Measurements from ENCODE around the gene RIMBP2.

The RIMBP2 gene

DNA sequence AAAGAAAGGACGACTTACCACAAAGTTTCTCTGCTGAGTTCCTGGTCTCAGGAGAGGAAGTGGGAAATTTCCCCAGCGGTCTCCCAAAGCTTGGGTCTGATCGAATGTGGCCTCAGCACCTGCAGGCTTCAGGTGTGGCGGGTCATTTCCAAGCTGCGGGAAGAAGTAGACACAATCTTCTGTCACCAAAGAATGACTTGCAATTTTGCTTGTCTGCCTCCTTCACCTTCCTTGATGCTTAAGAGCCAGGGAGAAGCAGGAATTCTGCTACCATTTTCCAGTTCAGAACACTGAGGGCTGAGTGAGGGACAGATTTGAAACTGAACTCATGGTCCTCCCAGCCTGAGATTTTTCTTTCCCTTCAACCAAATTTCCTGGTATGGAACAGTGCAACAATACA, 87.8 kb downstream of the RIMBP2 start:
- no peak for DNase-seq (ENCODE audit: low read depth, low spot score)

DNA sequence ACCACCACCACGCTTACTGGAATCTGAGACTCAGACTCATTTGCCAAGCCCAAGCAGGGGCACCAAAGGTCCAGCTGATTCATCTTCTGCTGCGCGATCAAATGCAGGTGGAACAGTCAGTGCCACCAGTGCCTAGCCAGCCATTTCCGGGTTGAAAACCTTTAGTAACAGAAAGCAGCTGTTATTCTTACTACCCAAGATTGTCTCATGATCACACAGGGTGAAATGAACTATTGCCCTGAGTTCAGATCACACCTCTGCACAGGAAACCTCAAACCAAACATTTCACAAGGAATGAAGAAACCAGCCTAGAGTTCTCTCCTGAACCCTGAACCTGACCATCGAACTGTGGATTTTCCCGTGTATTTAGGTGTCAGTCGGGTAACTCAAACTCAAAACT, 88.9 kb downstream of the RIMBP2 start:
- DNase-seq (ENCODE audit: low read depth, low spot score): no peak

DNA sequence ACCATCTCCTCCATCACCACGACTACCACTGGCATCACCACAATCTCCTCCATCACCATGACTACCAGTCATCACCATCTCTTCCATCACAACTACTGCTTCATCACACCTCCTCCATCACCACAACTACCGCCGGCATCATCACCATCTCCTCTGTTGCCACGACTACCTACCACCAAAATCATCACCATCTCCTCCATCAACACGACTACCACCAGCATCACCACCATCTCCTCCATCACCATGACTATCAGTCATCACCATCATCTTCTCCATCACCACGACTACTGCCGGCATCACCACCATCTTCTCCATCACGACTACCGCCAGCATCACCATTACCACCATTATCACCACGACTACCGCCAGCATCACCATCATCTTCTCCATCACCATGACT, 89.5 kb downstream of the RIMBP2 start:
- no peak for DNase-seq (ENCODE audit: low read depth, low spot score)

DNA sequence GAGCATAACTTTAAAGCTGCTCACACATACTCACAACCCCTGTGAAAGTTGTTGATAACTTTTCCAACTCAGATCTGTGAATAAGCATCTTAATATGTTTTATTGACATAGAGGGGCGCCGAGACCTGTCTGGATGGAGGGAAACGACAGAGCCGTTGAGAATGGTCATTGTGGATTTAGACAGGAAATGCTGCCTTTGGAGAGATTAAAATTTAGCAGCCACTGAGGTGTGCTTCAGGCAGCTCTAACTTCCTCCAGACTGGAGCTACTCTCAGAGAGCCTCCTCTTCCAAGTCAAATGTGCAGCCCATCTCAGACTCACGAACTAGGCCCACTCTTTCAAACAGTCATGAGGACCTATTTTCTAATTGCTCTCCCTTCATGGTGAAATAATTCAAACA, 90.9 kb downstream of the RIMBP2 start:
- no peak for DNase-seq (ENCODE audit: low read depth, low spot score)

DNA sequence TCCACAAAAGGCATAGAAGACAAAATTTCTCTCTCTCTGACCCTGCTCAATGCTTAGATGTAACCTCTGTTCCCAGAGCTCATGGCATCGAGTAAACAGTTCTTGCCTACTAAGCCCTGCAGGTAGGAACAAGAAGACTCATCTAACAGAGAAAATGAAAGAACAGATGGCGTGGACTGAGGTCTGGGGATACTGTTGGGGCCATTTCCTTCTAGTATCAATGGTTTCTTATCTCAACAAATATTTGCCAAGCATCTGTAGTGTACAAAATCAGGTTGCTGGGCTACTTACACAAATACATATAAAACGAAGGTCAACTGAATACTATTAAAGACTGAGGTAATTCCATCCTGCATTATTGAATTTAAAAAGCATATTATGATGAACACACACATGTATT, 93.3 kb downstream of the RIMBP2 start:
- DNase-seq (ENCODE audit: low read depth, low spot score): no peak

DNA sequence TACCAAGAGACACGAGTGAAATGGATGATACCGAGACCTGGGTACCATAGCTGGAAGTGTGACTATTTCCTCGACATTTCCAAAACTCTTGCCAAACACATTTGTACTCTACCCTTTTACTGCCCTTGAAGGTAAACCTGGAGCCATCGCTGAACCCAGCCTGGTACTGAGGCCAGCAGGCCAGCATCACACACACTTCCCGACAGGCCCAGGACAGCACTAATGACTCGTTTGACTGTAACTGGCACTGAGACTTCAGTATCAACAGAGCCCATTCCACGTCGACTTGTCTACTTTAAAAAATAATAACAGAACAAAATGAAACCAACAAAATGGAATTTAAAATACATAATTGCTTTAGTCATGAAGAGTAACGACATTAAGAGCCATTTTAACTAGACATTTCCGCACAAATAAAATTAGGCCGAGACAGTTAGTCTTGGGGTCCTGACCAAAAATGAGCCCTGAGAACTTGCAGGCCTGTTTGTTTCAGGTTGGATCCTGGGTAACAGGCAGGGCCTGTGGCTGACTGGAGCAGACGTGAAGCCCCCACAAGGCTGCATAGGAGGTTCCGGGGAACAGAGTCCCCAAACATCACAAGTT, 94.3 kb downstream of the RIMBP2 start:
- DNase-seq (ENCODE audit: low read depth, low spot score): no peak

DNA sequence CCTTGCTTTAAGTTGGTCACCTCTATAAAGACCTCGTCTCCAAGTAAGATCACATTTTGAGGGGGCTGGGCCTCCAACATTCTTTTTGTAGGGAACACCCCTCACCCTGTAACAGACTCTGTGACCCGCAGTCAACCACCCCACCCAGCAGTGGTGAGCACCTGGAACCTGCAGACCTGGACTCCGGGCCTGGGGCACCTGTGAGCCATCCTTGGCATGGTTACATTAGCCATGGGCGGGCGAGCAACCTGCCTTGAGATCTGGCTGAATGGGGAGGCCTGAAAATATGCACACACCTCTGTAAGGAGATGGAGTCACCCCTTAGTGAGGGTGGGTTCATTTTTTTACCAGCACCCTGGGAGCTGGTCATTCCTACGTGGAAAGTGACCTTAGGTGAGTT, 95.3 kb downstream of the RIMBP2 start:
- DNase-seq (ENCODE audit: low read depth, low spot score): no peak

DNA sequence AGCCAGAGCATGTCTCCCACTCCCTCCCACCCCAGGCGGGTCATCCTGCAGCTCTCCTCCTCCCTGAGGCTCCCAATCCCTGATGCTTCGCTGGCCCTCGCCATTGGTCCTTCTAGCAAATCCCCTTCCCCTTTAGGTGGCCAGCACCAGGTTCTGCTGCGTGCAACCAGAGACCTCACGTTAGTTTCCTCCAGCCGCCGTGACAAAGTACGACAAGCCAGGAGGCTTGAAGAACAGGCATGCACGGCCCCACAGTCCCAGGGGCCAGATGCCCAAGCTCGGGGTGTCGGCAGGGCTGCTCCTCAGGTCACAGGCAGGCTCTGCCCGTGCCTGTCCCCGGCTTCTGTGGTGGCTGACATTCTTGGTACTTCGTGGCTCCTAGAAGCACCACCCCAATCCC, 95.8 kb downstream of the RIMBP2 start:
- no peak for DNase-seq (ENCODE audit: low read depth, low spot score)

DNA sequence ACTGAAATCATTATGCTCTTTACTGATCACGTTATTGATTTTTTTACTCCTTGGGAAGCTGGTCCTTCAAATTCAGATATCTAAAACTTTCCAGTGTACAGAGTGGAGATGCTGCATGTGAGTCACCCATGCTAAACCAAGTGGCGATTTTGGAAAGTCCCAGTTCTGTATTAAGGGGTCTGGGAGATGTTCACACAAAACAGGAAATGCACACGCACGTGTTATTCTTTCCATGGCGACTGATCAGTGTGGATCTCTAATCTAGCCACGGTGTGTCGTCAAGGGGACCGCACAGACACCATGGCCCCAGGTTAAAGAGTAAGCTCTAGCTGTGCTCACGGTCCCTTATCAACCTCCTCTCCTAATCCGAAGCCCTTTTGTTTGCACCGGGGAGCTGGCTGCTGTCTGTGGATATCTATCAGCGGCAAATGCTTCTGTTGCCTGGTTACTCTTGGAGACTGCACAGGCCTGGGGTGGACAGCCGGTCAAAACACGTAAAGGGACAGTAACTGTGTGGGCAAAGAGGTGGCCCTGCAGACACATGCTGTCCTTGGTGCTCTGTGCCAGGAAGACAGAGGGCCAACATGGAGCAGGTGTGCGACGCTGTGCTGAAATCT, 96.6 kb downstream of the RIMBP2 start:
- DNase-seq (ENCODE audit: low read depth, low spot score): no peak

DNA sequence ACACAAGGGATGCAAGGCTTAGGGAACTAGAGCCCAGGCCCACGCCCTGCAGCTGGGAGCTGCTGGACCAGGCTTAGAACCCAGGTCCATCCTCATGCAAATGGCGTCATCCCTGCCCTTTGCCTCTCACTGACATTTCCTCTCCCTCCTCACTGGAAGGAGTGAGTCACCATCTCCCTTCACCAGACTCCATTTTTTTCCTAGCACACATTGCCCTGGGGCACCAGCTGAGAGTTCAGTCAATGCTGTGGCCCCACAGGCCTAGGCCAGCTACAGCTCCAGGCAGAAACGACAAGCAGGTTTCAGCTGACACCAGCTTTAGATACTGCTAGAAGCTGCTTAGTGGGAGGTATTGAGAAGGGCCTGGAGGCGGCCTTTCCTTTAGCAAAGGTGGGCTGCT, 98.9 kb downstream of the RIMBP2 start:
- no peak for DNase-seq (ENCODE audit: low read depth, low spot score)

DNA sequence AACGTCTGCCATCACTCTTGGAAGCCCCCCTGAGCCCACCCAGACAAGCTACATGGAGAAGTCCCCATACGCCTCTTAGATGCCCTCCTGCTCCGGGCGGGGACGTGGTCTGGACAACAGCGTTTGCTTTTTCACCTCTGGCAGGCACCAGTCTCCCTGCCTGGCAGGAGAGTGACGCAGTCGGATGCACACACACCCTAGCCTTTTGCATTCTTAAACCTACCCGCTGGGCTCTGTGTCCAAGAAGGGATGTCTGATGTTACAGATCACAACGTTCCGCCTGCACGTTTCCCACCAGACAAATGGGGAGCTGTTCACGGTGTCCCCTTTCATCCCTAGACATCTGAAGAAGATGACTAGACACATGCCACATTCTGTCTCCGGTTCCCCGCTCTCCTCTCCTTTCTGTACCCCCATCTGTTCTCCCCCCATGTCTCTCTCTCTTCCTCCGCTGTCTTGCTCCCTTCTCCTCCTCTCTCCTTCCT, 100.2 kb downstream of the RIMBP2 start:
- no peak for DNase-seq (ENCODE audit: low read depth, low spot score)

DNA sequence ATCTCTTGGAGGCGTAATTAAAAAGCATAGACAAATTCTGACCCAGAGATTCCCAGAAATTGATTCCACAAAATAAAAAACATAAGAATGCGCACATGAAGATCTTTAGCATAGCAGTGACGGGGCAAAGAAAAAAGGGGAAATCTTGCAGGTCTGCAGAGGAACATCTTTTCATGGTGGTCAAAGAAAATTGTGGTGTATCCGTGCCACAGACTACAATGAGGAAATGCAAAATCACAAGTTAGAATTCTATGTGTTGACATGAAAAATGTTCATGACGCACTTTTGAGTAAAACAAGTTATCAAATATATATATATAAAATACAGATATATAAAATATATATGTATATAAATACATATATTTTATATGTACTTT, 101.6 kb downstream of the RIMBP2 start:
- no peak for DNase-seq (ENCODE audit: low read depth, low spot score)

DNA sequence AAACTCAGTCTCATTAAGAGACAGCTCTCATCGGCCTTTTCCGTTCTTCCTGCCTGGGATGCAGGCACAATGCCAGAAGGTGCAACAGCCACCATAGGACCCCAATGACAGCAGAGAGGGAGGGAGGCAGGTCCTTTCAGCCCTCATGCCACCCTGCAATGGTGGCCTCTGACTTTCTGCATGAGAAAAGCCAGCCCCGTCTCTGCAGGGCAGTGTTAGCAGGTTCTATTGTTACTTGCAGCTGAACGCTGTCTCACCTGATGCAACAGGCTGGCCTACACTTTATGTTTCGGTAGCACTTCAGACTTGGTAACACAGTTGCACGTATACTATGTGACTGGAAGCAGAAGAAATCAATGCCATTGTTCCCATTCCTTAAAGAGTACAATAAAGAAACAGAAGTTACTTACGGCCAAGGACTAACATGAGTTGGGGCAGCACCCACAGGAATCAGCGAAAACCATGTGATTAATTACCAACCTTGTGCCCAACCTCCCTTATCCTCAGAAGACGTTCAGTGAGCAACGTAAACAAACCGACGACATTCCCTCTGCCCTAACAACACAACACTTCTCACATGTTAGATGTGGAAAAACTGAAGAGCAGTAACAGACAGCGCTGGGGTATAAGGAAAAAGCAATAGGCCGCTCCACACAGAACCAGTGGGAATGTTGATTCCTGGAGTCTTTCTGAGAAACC, 102.1 kb downstream of the RIMBP2 start:
- no peak for DNase-seq (ENCODE audit: low read depth, low spot score)

DNA sequence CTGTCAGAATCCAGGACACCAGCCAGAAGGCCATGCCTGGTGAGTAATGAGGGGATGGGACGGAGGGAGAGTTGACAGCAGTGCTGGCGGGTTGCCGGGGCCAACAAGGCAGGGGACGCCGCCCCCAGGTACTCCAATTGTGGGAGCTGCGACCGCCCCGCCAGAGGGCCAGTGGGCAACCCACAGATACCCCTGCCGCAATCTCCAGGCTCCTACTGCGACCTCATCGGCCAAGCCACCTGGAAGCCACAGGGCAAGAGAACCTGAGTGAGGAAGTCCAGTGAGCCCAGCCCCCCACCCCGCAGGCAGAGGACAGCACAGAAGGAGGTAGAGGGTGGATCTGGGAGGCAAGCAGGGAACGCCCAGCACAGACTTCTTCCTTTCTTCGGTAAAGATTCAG, 103.0 kb downstream of the RIMBP2 start:
- no peak for DNase-seq (ENCODE audit: low read depth, low spot score)

DNA sequence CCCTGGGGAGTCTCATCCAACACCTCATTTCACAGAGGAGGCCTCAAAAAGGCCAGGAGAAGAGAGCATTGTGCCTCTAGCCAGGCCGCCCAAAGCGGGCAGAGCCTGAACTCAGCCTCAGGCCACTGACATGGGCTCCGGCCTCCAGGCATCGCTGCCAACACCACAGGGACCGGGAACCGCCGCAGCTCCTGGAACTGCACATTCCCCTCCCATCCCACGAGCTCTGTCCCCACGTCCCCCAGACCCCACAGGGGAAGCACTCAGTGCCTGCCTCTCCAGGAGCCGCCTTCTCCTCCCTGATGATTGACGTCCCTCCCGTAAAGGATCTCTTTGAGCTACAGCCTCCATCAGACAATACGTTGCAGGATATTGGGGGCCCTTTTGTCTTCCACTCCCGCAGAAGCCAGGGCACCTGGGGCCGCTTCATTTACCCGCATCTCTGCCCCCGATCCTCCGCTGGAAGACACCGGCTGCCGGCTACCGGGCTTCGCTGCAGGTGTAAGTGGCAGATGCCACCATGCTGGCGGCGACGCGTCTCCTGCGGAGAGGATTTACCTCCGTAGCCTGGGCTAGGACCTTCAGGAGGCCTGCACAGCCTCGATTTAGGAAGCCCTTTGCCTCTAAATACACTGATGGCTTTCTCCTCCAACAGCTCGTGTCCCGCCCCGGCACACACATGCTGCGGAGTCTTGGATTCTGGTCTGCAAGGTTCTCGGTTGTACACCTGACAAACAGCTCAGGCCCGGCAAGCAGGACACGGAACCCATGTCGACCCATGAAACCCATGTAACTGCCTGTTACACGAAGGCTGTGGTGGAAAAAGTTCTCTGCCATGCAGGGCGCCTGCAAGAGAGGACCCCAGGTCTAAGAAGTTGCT, 104.8 kb downstream of the RIMBP2 start:
- DNase-seq (ENCODE audit: low read depth, low spot score): no peak

DNA sequence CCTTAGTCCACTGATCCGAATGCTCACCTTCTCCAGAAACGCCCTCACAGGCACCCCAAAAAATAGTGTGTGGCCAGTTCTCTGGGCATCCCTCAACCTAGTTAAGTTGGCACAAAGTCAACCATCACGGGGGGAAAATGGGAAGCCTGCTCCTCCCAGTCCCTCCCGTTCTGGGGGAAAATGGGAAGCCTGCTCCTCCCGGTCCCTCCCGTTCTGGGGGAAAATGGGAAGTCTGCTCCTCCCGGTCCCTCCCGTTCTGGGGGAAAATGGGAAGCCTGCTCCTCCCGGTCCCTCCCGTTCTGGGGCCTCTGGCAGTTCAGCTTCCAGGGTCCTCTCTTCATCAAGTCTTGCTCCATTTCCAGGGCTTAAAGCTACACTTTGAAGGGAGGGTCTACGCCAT, 106.1 kb downstream of the RIMBP2 start:
- DNase-seq (ENCODE audit: low read depth, low spot score): no peak

DNA sequence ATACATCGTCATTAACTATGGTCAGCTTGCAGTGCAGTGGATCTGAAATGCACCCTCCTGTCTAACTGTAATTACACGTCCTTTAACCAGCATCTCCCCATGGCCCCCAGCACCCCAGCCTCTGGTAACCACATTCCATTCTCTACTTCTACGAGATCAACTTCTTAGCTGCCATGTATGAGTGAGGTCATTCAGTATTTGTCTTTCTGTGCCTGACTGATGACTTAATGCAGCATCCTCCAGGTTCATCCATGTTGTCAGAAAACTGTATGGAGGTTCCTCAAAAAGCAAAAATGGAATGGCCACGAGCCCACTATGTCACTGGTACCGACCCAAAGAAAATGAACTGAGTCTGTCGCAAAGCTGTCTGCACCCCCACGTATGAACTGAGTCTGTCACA, 107.3 kb downstream of the RIMBP2 start:
- DNase-seq (ENCODE audit: low read depth, low spot score): no peak

DNA sequence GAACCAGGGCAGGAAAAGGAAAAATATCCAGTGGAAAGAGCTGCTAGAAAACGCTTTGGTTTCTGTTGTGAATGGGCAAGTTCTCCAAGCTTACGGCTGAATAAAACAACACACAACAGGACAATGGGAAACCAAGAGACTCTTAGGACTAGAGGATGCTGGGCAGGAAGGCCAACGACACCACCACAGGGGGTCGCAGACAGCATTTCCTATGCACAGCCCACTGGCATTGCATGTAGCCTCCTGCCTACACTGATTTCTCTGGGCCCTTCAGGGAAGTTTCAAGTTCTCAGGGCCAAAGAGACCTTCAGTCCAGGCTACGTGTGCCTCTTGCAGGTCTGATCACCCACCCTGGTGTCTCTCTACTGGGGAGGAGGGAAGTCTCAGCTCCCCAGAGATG, 108.0 kb downstream of the RIMBP2 start:
- DNase-seq (ENCODE audit: low read depth, low spot score): no peak

DNA sequence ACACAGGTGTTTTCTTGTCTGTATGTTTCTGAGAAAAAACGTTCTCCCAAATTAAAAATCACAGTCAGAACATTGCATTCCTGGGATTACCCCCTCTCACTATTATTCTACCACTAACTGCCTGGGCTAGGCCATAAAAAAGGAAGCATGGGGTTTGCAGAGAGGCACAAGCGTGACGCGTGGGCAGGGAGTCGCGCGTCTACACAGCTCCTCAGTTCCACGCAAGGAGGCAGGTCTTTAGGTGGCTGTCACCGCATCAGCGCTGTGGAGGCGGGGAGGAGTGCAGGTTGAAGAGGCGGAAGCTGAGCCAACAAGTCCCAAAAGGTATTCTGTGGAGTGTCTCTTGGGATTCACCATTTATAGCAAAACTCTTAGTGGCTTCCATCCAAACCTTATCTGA, 109.9 kb downstream of the RIMBP2 start:
- DNase-seq (ENCODE audit: low read depth, low spot score): no peak

DNA sequence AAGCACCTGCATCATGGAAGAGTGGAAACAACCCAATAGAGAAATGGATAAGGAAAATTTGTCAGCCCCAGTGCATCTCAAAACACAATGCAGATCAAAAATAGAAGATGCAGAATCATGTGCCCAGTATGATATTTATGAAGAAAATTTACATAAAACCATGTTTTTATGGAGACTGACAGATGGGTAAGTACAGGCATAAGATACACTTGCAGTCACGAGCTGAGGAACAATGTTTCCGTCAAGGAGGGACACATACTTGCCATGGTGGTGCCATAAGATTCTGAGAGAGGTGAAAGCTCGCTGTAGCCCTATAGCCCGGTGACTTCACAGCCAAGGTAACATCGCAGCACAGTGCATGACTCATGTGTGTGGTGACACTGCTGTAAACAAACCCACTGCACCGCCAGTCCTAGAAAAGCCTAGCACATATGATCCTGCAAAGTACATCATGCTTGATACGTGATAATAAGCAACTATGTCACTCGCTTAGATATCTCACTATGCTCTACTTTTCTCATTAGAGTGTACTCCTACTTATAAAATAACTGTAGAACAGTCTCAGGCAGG, 112.6 kb downstream of the RIMBP2 start:
- no peak for DNase-seq (ENCODE audit: low read depth, low spot score)

DNA sequence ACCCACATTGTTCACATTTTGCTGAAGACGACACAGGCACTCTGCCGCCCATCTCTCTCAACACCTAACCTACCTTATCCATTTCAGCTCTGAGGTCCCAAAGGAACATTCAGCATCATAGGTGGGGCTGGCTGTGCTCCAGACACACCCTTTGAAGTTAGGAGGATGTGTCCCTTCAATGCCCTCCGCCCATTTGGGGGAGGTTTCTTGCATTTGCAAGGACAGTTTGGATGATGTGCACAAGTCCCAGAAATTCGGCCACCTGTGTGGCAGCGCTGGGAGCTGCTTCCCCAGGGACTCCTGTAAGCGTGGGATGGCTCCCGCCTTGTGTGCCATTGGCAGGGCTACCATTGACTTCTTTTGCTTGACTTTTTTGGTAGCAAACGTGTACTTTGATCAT, 113.8 kb downstream of the RIMBP2 start:
- DNase-seq (ENCODE audit: low read depth, low spot score): no peak

DNA sequence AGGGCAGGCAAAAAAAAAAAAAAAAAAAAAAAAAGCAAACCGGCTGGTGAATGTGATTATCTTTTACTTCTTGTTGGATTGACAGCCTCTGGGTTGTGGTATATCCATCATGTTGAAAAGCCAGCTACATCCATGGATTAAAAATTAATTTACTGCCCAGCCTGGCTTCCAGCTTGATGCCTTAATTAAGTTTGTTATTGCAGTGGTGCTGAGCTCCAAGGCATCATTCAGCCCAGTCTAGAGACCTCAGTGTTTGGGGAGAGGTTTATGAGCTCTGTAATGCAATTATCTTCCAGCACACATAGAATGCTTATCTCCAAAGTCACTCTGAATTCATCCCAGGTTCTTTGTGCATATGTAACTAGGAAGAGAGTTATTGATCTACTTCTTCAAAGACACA, 114.8 kb downstream of the RIMBP2 start:
- no peak for DNase-seq (ENCODE audit: low read depth, low spot score)

Data from activated naive CD8-positive, alpha-beta T cell treated with anti-CD3 and anti-CD28 coated beads, Interleukin-2, amount 50 U/mL, for 16 hours (primary cell).